Keratinocyte (primary cell): Measurements from ENCODE around the gene ZNF506. TPM values are rescaled to one million over a fixed set of nuclear protein-coding genes. Genes with fewer than 3 reads are reported as not detected.
"Not testable (repeated sequence)": the region's sequence is repeated elsewhere in the genome, so short reads cannot be mapped to it uniquely, and the experiment has no call there.

ENCODE experiments used
- DNase-seq: peaks from one replicate; pipeline ENCODE4 v3.0.0-alpha.2; 2011; ENCODE audit warnings: low read depth, missing footprints, low spot score
- FAIRE-seq: peaks from 2 replicates; lab custom pipeline; 2011; peaks lifted over from hg19 to GRCh38; lab: Jason Lieb, UNC
- H2AFZ ChIP-seq: 2 replicates; pipeline ENCODE4 v1.6.0; 2012; ENCODE audit warnings: low read length, control low read depth, inconsistent platforms; ENCODE audit not compliant: control insufficient read depth
- H3K27ac ChIP-seq: 2 replicates; pipeline ENCODE4 v1.5.1; 2011; ENCODE audit warnings: low read length; ENCODE audit not compliant: control insufficient read depth, insufficient read depth
- H3K27me3 ChIP-seq: 3 replicates; pipeline ENCODE4 v1.6.0; 2011; ENCODE audit warnings: low read length; ENCODE audit not compliant: control insufficient read depth, insufficient read depth; ENCODE audit errors: extremely low read depth
- H3K36me3 ChIP-seq, 2 experiments: 2 replicates in 1 of 2; 3 replicates in 1 of 2; pipeline ENCODE4 v1.5.1; 2011; ENCODE audit warnings: low read length in 2 of 2, mild to moderate bottlenecking in 1 of 2; ENCODE audit not compliant: control insufficient read depth in 2 of 2, insufficient read depth in 2 of 2; ENCODE audit errors: extremely low read depth in 1 of 2
- H3K4me1 ChIP-seq: 3 replicates; pipeline ENCODE4 v1.5.1; 2011; ENCODE audit warnings: low read length; ENCODE audit not compliant: control insufficient read depth, insufficient read depth; ENCODE audit errors: extremely low read depth
- H3K4me2 ChIP-seq: 3 replicates; pipeline ENCODE4 v1.6.0; 2011; ENCODE audit warnings: low read depth, low read length; ENCODE audit not compliant: control insufficient read depth, insufficient read depth; ENCODE audit errors: extremely low read depth
- H3K4me3 ChIP-seq, 3 experiments: fragments of 200-600 bp in 1 of 3; sonication (generic) in 1 of 3; 2 replicates in 2 of 3; 3 replicates in 1 of 3; pipeline ENCODE4 v1.5.1; 2011 to 2016; ENCODE audit warnings: low read length in 3 of 3, mild to moderate bottlenecking in 3 of 3, control low read depth in 2 of 3, inconsistent platforms in 1 of 3, low read depth in 1 of 3, mixed read lengths in 1 of 3, mixed run types in 1 of 3, moderate library complexity in 1 of 3; ENCODE audit not compliant: control insufficient read depth in 2 of 3, insufficient read depth in 2 of 3; ENCODE audit errors: extremely low read depth in 1 of 3
- H3K79me2 ChIP-seq: 2 replicates; pipeline ENCODE4 v1.6.0; 2012; ENCODE audit warnings: low read length; ENCODE audit not compliant: control insufficient read depth, insufficient read depth
- H3K9ac ChIP-seq: 3 replicates; pipeline ENCODE4 v1.6.0; 2011; ENCODE audit warnings: low read length; ENCODE audit not compliant: control insufficient read depth, insufficient read depth; ENCODE audit errors: extremely low read depth
- H3K9me1 ChIP-seq: 3 replicates; pipeline ENCODE4 v1.6.0; 2011; ENCODE audit warnings: low read length; ENCODE audit not compliant: control insufficient read depth, insufficient read depth; ENCODE audit errors: extremely low read depth
- H3K9me3 ChIP-seq: 2 replicates; pipeline ENCODE4 v1.5.1; 2012; ENCODE audit warnings: low read depth, low read length; ENCODE audit not compliant: control insufficient read depth
- H4K20me1 ChIP-seq: 3 replicates; pipeline ENCODE4 v1.6.0; 2011; ENCODE audit warnings: low read length; ENCODE audit not compliant: control insufficient read depth, insufficient read depth; ENCODE audit errors: extremely low read depth
- EZH2 ChIP-seq: IDR thresholded peaks from one replicate; pipeline ENCODE4 v1.6.1; 2012; ENCODE audit warnings: inconsistent platforms, mild to moderate bottlenecking, low read length, moderate library complexity
- dilution Hi-C: fragments of 300-500 bp; cut with MboI; formaldehyde crosslinking; loops from one replicate; pipeline ENCODE4 v1.7.0; 2020; ENCODE audit warnings: low sequenced_read_pairs; ENCODE audit not compliant: extremely low pct_ligation_motif_present
- polyA plus RNA-seq, 5 experiments: library from polyadenylated mRNA; depleted of rRNA in 3 of 5; stranded (reverse) in 3 of 5; stranded (forward) in 1 of 5; unstranded in 1 of 5; fragments of >200 nt; gene quantifications; 1 replicate in 1 of 5; 2 replicates in 3 of 5; 3 replicates in 1 of 5; pipeline versions ENCODE4 v1.2.1 to v1.2.3, GENCODE V29; 2011 to 2012; ENCODE audit warnings: missing spikeins in 2 of 5, low read depth in 1 of 5, low replicate concordance in 1 of 5
- TF ChIP-seq, protein P1 (sequence below), 3 experiments: IDR thresholded peaks in 1 of 3; conservative IDR thresholded peaks in 1 of 3; optimal IDR thresholded peaks in 1 of 3; 2 replicates in 2 of 3; 3 replicates in 1 of 3; pipeline versions ENCODE3 to v1.5.1; 2011; ENCODE audit warnings: low read length in 3 of 3, mild to moderate bottlenecking in 3 of 3, moderate library complexity in 2 of 3, control low read depth in 1 of 3, inconsistent platforms in 1 of 3; ENCODE audit not compliant: insufficient read depth in 2 of 3; ENCODE audit errors: extremely low read depth in 1 of 3

Gene ZNF506
- polyA plus RNA-seq, 1 donor (not counting 4 experiments of a cell fraction or from before 2014, with no cell fraction given) = 9.7 TPM

DNA sequence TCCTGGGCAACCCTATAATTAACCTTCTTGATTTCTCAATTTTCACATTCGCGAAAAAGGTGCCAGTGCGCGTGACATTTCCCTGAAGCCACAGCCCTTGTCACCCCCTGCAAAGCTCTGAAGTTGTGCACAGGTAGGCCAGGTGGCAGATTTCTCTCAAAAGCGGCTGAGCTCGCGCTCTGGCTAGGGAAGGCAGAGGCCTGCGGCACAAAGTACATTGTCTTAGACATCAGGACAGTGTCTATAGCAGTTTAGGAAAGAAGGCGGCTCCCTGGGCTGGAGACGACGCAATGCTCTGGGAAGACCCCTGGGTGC, 45.7 kb downstream of the ZNF506 start:
- Histone ChIP-seq H3K79me2 (peaks cover 2% of the 10 kb centered on the region), H2AFZ (peak overlapping the region; percentile 99), H3K9me3 (no peaks in the 10 kb centered on the region), H3K4me1 (peaks cover 3% of the 10 kb centered on the region), H3K4me3 (peak overlapping the region; percentile 80 to 96 (median 85)), H3K27me3 (no peaks in the 10 kb centered on the region), H3K4me2 (peak overlapping the region; percentile 87), H3K9ac (peak overlapping the region; percentile 82), H3K9me1 (no peaks in the 10 kb centered on the region), H4K20me1 (no peaks in the 10 kb centered on the region), H3K27ac (peak overlapping the region; percentile 72), H3K36me3 (no peaks in the 10 kb centered on the region)
- DNase-seq = no peak
- dilution Hi-C loops = no loop called here
- TF ChIP-seq, protein P1, sequence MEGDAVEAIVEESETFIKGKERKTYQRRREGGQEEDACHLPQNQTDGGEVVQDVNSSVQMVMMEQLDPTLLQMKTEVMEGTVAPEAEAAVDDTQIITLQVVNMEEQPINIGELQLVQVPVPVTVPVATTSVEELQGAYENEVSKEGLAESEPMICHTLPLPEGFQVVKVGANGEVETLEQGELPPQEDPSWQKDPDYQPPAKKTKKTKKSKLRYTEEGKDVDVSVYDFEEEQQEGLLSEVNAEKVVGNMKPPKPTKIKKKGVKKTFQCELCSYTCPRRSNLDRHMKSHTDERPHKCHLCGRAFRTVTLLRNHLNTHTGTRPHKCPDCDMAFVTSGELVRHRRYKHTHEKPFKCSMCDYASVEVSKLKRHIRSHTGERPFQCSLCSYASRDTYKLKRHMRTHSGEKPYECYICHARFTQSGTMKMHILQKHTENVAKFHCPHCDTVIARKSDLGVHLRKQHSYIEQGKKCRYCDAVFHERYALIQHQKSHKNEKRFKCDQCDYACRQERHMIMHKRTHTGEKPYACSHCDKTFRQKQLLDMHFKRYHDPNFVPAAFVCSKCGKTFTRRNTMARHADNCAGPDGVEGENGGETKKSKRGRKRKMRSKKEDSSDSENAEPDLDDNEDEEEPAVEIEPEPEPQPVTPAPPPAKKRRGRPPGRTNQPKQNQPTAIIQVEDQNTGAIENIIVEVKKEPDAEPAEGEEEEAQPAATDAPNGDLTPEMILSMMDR (optimal IDR thresholded peaks at IDR 0.05 in 1 of 3, IDR thresholded peaks at IDR 0.05 in 1 of 3, conservative IDR thresholded peaks at IDR 0.05 in 1 of 3; ENCODE audit: extremely low read depth in 1 of 3, insufficient read depth in 2 of 3, low read length in 3 of 3) = no peak
- FAIRE-seq = no peak

DNA sequence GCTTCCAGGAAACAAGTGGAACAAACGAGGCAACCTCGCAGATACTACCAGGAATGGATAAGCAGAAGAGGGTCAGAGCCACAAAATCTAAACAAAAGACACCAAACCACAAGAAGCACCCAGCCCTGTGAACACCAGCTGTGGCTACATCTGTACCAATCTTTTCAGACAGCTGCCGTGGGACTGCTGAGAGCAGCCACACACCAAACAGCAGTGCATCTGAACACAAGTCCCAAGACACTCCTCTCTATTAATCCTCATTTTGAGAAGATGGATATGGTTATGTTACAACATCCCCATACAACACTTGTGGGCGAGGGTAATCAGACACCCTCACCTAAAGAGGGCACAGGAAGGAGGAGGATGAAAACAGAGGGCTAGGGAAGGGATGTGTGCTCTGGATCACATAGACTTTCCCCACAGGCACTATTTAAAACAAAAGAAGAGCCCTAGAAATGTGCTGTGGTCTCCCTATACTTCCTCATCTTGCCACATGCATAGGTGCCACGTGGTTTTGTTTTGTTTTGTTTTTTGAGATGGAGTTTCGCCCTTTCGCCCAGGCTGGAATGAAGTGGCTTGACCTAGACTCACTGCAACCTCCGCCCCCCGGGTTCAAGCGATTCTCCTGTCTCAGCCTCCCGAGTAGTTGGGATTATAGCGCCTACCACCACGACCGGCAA, 47.1 kb downstream of the ZNF506 start:
- Histone ChIP-seq H3K9me1 (no peaks in the 10 kb centered on the region), H3K4me1 (peaks cover 3% of the 10 kb centered on the region), H3K4me3 (no peak overlapping the region), H3K27me3 (no peaks in the 10 kb centered on the region), H2AFZ (no peak overlapping the region), H4K20me1 (no peaks in the 10 kb centered on the region), H3K79me2 (peaks cover 2% of the 10 kb centered on the region), H3K9ac (no peak overlapping the region), H3K9me3 (no peaks in the 10 kb centered on the region), H3K27ac (no peak overlapping the region), H3K4me2 (no peak overlapping the region), H3K36me3 (no peaks in the 10 kb centered on the region)
- no peak for DNase-seq
- dilution Hi-C loops = no loop called here
- FAIRE-seq = no peak
- TF ChIP-seq, protein P1 (optimal IDR thresholded peaks at IDR 0.05 in 1 of 3, IDR thresholded peaks at IDR 0.05 in 1 of 3, conservative IDR thresholded peaks at IDR 0.05 in 1 of 3; ENCODE audit: extremely low read depth in 1 of 3, insufficient read depth in 2 of 3, low read length in 3 of 3) = no peak
- TF ChIP-seq EZH2 = no peak

DNA sequence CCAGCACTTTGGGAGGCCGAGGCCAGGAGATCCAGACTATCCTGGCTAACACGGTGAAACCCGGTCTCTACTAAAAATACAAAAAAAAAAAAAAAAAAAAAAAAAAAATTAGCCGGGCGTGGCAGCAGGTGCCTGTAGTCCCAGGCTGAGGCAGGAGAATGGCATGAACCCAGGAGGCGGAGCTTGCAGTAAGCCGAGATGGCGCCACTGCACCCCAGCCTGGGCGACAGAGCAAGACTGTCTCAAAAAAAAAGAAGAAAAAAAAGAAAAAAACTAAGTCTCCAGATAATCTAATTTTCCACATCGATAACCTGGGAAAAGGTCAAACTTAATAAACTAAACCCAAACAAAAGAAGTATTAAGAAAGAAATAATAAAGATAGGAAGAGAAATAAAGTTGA, 49.6 kb downstream of the ZNF506 start:
- H4K20me1 ChIP-seq, H3K79me2 ChIP-seq, H2AFZ ChIP-seq, H3K27ac ChIP-seq, H3K9me3 ChIP-seq, DNase-seq, H3K4me1 ChIP-seq, H3K9ac ChIP-seq, FAIRE-seq, H3K9me1 ChIP-seq, H3K4me2 ChIP-seq, dilution Hi-C loops, H3K4me3 ChIP-seq, H3K27me3 ChIP-seq, H3K36me3 ChIP-seq: not testable (repeated sequence)

DNA sequence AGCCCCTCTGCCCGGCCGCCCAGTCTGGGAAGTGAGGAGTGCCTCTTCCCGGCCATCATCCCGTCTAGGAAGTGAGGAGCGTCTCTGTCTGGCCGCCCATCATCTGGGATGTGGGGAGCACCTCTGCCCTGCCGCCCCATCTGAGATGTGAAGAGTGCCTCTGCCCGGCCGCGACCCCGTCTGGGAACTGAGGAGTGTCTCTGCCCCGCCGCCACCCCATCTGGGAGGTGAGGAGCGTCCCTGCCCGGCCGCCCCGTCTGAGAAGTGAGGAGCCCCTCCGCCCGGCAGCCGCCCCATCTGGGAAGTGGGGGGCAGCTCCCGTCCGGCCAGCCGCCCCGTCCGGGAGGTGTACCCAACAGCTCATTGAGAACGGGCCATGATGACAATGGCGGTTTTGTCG, 51.6 kb downstream of the ZNF506 start:
- H3K27me3 ChIP-seq, H3K4me1 ChIP-seq, H3K9me1 ChIP-seq, H3K9ac ChIP-seq, H3K79me2 ChIP-seq, H3K4me3 ChIP-seq, H3K27ac ChIP-seq, FAIRE-seq, H4K20me1 ChIP-seq, H3K36me3 ChIP-seq, H3K4me2 ChIP-seq, H2AFZ ChIP-seq, DNase-seq, dilution Hi-C loops, H3K9me3 ChIP-seq: not testable (repeated sequence)
